ENCODE measurements around the gene IFI6.

DNA sequence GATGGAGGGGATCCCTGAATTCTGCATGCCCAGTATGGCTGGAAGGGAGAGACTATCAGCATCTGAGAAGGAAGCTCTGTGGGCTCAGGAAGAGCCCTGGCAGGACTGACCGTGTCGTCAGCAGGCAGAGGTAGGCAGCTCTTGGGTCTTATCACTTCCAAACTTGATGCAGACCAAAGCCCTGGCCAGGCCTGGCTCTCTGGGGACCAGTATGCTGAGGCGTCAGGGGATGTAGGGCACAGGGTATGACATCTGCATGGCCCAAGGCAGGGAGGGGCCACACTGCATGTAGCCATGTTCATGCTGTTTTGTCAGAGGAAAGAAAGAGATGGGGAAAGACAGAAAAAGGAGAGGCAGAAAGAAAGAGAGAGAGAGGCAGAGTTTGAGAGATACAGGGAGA is 43.3 kb downstream of the IFI6 start:
- TF ChIP-seq EZH2 (IDR thresholded peaks at IDR 0.05; ENCODE audit: insufficient read depth, poor library complexity, severe bottlenecking) (no peak), EZH2phosphoT487 (IDR thresholded peaks at IDR 0.05; ENCODE audit: insufficient read depth, low read depth) (no peak)
